HG02840 (cell line): Measurements from ENCODE around the gene ADAM23.

Source experiments
- ATAC-seq: cut with Tn5 transposase; IDR thresholded peaks from one replicate; pipeline ENCODE4 v1.9.1; 2021; ENCODE audit warnings: mild to moderate bottlenecking, moderate library complexity, moderate number of reproducible peaks; ENCODE audit not compliant: unreplicated experiment, low FRiP score

The ADAM23 gene

DNA sequence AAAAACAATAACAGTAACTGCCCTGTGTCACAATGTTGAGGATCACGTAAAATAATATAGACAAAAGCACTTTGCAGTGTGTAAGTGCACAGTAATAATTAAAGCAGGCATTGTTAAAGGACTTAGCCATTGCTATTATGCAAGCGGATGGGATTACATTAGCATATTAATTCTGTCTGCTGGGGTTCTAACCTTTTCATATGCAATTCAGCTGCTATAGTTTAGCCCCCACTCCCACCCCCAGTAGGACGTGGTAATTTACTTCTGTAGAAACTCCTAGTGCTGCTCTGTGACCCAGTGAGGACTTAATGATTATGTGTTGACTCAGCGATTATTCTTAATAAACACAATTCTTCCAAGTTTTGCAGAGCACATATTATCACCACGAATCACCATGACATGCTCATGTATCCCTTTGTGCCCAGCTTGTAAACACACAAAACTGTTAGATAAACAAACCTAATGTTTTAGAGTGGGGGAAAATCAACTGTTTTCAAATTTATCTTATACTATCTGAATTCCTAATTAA lies 5.1 kb upstream of the ADAM23 start:
- ATAC-seq = no peak

DNA sequence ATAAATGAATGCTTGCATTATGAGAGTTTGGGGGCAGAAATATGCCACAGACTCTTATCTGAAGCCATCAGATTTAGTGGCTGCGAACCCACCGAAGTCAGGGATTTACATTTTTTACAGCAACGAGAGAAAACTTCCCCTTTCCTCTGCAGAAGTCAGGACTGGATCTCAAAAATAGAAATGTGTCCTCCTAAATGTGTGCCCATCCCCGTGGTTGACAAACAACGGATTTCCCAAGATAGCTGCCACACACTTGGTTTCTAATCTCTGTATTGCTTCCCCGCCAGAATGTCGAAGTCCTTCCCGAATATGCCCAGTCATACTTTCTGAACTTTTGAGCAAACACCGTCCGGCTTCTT lies 879 bp upstream of the ADAM23 start:
- ATAC-seq = no peak

DNA sequence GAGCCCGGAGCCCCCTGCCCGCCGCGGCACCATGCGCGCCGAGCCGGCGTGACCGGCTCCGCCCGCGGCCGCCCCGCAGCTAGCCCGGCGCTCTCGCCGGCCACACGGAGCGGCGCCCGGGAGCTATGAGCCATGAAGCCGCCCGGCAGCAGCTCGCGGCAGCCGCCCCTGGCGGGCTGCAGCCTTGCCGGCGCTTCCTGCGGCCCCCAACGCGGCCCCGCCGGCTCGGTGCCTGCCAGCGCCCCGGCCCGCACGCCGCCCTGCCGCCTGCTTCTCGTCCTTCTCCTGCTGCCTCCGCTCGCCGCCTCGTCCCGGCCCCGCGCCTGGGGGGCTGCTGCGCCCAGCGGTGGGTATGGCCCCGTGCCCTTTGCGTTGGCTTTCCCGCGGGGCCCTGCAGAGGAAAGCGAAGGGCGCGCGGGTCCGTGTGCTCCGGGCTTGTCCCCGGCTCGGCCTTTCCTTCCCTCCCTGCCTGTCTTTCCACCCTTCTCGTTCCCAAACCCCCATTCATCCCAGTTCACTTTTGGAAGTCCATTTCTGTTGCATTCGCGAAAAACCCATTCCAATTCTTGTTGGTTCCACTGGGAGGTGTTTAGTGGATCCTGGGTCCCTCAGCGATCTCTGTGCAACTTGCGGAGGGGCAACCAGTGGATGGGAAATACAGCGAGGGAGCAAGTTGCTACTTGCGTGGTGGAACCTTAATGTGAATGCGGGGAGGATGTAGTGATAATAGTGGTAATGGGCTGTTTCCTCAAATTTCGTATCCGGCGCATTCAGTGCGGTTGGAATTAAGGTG lies 599 bp downstream of the ADAM23 start:
- no peak for ATAC-seq

DNA sequence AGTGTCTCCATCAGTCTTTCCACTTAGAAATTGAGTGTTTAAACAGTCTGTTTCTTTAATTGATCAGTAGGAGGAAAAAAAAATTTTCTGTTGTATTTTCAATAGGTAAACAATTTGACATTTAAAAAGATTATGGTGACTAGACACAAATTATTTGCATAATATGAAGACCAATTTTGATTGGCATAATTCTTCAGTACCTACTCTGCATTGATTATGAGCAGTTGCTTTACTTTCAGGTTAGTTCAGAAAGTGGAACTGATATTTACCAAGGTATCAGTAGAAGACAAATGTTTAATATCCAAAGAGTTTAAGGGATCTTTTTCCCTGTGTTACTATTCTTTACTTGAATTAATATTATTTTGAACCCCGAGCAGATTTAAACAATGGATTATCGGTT lies 2.6 kb downstream of the ADAM23 start:
- no peak for ATAC-seq

DNA sequence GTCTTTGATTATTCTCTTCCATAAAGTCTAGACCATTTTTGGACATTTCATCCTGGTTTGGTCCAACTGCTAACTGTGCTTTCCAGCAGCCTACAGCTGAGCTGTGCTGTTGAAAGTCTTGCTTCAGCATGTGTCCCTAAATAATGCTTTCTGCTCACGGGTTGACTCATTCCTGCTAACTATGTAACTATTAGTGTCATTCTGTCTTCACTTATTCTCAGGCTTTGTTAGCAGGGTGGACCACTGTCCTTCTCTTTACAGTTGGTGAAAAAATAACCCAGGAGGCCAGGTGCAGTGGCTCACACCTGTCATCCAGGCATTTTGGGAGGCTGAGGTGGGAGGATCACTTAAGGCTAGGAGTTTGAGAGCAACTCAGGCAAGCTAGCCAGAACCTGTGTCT lies 8.9 kb downstream of the ADAM23 start:
- no peak for ATAC-seq

DNA sequence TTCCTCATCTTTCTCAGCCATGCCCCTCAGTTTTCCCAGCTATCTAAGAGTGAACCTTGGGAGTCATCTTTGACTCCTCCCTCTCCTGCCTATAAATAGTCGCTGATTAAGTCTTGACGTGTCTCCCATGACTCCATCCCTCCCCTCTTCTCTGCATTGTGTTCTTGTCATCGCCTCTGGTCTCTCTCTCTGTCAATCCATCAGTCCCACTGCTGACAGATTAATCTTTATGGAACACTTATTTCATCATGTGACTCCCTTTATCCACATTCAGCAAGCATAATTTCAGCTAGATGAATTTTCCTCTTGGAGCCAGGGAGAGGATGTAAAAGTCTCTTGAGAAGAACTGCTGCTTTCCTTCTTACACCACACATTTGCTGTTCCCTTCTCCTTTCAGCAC lies 9.4 kb downstream of the ADAM23 start:
- ATAC-seq = no peak

DNA sequence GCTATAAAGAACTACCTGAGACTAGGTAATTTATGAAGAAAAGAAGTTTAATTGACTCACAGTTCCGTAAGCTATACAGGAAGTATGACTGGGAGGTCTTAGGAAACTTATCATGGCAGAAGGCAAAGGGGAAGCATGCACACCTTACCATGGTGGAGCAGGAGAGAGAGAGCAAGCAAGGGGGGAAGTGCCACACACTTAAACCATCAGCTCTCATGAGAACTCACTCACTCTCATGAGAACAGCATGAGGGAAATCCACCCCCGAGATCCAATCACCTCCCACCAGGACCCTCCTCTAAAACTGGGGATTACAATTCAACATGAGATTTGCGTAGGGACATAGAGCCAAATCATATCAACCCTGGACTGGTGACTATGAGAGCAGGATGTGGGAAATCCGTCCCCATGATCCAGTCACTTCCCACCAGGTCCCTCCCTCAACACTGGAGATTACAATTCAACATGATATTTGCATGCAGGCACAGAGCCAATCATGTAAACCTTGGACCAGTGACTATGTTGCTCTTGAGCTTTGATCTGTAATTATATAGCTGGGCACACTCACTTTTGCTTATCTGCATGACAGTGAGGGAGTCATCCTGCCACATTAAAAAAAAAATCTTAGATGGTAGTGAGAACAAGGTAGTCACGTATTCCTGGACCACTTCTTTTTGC lies 12.9 kb downstream of the ADAM23 start:
- no peak for ATAC-seq

DNA sequence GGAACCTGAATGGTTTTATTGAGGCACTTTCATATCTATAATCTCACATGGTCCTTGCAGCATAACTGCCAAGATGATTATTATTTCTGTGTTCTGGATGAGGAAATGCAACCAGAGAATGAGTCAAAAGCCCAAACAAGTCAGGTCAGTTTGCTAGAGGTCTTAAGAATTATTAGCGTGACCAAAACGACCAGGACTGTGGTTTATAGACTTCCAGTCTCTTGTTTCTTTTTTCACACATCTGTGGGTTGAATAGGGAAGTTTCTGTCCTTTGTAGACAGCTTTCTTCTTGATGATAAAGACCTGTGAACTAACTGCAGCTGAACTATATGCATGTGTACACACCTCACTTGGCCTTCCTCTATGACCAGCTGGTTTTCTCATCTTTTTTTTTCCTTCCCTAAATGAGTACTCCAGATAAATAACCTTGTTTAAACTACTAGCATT lies 13.9 kb downstream of the ADAM23 start:
- ATAC-seq = peak; percentile 78

DNA sequence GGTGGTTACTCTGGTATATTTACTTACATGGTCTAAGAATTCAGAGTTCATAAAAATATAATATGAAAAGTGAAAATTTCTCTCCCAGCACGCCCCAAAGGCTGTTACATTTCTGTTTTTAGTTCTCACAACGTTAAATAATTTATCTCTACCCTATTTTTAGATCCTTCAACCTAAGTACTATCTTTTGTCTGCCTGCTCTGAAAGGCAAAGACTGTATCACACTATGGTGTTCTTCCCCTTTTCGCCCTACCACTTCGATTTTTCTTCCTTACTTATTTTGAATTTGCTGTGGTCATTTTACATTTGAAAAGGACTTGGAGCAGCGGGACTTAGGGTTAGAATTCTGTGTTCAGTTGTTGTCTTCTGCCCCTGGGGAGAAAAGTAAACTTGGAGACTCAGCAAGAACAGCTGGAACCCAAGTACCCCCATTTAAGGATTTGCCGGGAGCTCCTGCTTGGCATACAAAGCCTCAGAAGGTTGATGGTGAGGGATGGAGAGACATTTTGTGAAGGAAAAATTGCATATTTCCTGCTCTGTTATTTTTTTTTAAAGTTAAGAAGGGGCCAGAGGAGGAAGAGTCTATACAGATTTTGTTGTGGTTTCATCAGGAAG lies 19.0 kb downstream of the ADAM23 start:
- no peak for ATAC-seq

DNA sequence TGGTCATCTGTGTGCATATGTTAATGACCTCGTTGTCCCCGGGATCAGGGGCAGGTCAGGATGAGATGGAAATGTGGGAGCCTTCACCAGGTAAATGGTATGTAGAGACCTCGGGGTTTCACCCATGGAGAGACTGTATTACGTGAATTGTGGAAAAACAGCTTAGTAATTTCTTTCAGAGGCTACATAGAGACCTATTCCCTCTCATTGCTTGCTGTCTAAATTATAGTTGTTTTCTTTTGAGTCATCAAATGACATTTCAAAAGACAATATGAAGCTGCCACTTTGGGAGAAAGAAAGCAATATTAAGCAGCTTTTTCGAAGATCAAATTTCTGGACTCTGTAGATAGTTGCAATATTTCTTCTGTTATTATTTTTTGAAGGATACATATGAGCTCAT lies 20.4 kb downstream of the ADAM23 start:
- no peak for ATAC-seq

DNA sequence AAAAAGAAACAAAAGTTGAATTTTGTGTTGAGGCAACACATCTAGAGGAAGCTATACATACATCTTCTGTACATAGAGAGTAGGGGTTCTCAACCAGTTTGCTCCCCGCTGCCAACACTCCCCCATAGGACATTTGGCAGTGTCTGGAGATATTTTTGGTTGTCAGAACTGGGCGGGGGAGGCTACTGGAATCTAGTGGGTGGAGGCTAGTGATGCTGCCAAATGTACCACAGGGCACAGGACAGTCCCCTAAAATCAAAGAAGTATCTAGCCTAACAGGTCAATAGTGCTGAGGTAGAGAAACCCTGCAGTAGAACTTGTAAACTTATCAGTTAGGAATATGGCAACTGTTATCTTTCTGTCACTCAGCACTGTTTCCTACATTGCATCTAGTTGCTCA lies 21.3 kb downstream of the ADAM23 start:
- no peak for ATAC-seq

DNA sequence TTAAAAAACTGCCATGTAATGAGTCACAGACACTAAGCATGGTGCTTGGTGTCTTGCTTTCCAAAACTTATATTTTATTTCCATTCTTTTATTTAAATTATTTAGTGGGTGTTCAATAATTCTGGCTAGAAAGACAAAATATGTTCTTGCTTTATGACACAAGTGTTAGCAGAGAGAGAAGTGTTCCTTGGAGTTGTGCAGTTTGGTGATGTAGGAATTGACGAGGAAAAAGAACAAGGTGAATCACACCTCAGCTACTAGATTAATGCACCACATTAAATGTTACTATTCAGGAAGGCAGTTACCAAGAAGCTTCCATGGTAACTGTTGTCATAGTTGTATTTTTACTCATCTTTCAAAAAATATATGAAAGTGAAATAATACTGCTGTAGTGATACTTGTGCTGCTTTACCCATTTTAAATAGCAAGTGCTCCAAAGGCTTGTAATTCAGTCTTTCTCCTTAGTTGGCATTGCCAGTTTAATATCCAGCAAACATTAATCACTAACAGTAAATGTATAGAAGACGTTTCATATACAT lies 28.3 kb downstream of the ADAM23 start:
- no peak for ATAC-seq

DNA sequence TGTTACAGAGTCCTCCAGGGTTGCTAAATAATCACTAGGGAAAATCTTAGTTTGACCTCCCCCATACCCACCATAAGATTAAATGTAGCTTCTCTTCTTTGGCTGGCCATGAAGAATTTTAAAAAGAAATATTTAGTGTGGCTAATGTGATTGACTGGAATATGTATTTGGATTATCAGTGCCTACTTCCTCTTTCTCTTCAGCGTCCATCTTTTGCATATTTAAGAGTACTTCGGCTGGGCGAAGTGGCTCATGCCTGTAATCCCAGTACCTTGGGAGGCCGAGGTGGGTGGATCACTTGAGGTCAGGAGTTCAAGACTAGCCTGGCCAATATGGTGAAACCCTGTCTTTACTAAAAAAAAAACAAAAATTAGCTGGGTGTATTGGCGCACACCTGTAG lies 28.8 kb downstream of the ADAM23 start:
- ATAC-seq = no peak

DNA sequence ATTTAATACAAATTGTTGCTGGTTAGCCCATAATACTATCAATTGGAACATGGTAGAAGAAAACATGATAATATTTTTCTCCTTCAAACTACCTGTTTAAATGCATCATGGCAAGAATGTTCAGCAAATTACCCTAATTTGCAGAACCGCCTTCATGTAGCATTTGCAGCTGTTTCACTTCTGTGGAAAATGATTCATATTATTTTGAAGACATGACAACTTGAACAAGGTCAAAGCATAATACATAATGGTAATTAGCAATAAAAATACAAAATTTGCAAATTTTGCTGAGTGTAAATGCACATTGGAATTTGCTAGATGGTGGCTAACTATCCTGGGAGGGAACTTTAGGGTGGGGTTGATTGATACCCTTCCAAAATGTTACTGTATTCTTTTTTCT lies 30.8 kb downstream of the ADAM23 start:
- no peak for ATAC-seq

DNA sequence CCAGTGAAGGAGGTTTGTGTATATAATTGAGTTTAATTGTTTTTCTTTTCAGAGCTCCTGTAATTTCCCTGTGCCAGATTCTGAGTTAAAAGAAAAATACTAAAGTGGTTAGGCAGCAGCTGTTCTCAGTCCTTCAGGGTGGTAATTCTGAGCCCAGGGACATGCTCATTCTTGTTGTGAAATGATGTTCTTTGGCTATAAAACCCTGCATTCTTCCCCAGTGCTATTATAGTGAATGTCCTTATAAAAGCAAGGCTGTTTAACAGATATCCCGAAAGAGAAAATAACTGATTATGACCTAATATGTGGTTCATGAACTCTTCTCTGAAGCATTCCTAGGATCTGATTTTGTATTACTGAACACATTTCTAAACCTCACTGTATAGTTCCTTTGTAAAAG lies 34.0 kb downstream of the ADAM23 start:
- no peak for ATAC-seq

DNA sequence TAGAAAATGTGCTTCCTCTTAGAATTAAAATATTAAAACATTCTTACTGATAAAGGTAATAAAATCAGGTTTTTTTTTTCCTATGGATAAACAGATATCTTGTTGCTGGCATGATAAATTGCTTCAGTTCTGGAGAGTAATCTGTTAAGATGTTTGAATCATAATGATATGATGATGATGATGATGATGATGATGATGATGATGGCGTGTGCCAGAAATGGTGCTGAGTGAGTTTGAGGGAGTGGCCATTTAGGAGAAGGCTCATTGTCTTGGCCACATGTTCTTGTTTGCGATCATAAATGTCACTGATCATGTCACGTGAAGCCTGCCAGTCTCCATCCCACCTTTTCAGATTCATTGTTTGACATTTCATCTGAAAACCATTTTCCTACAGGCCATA lies 35.0 kb downstream of the ADAM23 start:
- no peak for ATAC-seq

DNA sequence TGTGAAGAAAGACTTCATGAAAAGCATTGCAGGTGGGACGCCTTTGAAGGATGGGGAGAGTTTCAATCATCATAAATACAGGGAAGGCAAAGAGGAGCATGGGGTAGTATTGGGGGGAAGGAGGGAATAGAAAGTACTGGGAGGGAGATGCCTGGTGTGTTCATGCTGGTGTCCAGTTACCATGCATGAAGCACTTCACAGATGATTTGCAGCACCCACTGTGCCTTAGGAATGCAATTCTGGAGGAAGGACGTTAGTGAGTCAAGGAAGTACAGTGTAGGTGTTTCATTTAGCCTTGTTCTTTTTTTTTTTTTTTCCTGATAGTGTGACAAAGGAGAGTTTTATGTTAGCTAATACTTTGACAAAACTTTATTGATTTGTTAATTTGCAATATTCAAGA lies 36.8 kb downstream of the ADAM23 start:
- ATAC-seq = no peak

DNA sequence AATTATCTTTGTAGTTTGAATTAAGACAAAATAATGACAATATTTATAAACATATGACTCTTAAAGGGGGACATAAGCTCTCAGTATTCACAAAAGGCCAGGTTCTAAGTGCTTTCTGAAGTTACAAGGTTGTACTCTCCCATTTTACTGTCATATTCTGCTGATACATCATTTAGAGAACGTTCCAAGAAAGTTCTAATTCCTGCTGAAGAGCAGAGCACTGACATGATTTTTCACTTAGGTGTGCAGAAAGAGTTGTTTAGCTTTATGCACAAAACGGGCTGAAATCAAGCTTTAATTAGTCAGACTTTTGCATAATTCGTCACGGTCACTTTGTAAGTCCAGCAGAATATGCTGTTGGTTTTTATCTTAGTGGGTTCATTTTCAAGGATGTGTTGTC lies 37.3 kb downstream of the ADAM23 start:
- ATAC-seq = no peak

DNA sequence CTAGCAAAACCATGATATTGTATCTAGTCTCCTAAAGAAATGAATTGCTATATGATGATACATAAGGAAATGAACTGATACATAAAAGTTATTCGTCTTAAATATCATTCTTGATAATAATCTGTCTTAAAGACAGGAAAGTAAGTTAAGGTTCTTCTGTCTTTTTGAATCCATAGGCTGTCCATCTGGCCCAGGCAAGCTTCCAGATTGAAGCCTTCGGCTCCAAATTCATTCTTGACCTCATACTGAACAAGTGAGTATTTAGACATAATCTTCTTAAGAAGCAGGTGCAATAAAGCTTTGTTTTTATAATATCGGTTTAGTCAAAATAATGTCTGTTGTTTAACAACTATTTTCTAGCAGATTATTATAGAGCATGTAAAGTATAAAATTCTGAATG lies 37.7 kb downstream of the ADAM23 start:
- no peak for ATAC-seq

DNA sequence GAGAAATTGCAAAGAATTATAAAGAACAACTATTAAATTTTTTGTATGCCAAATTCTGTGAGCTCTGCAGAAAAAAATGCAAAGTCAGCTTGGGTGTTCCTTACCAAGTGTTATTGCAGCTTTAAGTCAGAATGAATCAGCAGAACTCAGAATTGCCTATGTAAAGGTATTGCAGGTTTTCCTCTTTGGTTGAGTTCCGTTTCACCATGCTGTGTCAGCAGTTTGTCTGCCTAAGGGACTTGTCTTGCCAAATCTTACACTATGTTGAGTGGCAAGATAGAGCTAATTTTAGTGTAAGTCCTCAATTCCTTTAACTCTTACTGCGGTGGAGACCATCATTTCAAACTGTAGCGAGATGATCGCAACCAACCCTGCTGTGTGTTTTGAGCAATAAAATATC lies 38.8 kb downstream of the ADAM23 start:
- ATAC-seq = no peak

DNA sequence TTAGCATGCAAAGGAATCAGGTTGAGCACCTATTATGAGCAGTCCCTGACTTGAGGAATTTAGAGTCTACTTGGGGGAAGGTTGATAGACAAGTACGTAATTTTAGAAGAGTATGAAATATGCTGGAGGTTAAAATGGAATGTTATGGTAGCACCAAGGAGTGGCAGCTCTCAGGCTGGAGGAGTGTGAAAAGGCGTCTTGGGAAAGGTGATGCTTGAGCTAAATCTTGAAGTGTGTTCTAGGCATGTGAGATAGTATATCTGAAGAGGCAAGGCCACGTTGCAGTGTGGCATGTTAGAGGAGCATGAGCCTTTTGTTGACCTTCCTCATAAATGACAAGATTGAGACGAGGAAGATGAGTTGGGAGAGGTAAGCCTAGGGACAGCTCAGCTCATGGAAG lies 39.3 kb downstream of the ADAM23 start:
- ATAC-seq = no peak
